CD4-positive, alpha-beta T cell (primary cell): Measurements from ENCODE around the gene MRPL43. TPM values are rescaled to one million over a fixed set of nuclear protein-coding genes. Genes with fewer than 3 reads are reported as not detected.
A peak's percentile ranks its signal among the peaks of the same experiment; 100 is the strongest.

Experiments used
- ATAC-seq: fragments of 200-7000 bp; cut with Tn5 transposase; one replicate; pipeline ENCODE4 v1.10.0; 2022; ENCODE audit warnings: mild to moderate bottlenecking; ENCODE audit not compliant: poor library complexity
- CTCF ChIA-PET: fragments of 350-600 bp; sonication (Branson Sonifier 250); formaldehyde crosslinking; loops from one replicate; lab custom pipeline; 2021; ENCODE audit warnings: antibody characterized with exemption, inconsistent platforms; lab: Charles Lee
- POLR2A ChIA-PET: fragments of 350-600 bp; sonication (Branson Sonifier 250); formaldehyde crosslinking; loops from one replicate; lab custom pipeline; 2021; ENCODE audit warnings: antibody characterized with exemption, inconsistent platforms; lab: Charles Lee
- DNase-seq, 14 experiments: peaks; one replicate each; pipeline ENCODE4 v3.0.0-alpha.2; 2013 to 2020; ENCODE audit warnings: mixed read lengths in 2 of 14
- H3K27ac ChIP-seq, 2 donors: one replicate each; pipeline versions ENCODE4 v1.5.1 to v1.7.0; 2013; ENCODE audit warnings: low read length in 2 of 2, low read depth in 1 of 2, mild to moderate bottlenecking in 1 of 2
- H3K27me3 ChIP-seq, 2 experiments: 1 replicate in 1 of 2; 2 replicates in 1 of 2; pipeline versions ENCODE4 v1.6.1 to v1.7.0; 2013; ENCODE audit warnings: low read length in 2 of 2, control low read depth in 1 of 2, mild to moderate bottlenecking in 1 of 2, moderate library complexity in 1 of 2; ENCODE audit not compliant: insufficient read depth in 2 of 2, control insufficient read depth in 1 of 2
- H3K36me3 ChIP-seq: one replicate; pipeline ENCODE4 v1.6.1; 2013; ENCODE audit warnings: low read length, control low read depth; ENCODE audit not compliant: insufficient read depth
- H3K4me1 ChIP-seq: one replicate; pipeline ENCODE4 v1.6.1; 2013; ENCODE audit warnings: low read length, control low read depth; ENCODE audit not compliant: insufficient read depth
- H3K4me3 ChIP-seq: one replicate; pipeline ENCODE4 v1.5.1; 2013; ENCODE audit warnings: mild to moderate bottlenecking, low read length, moderate library complexity
- H3K9me3 ChIP-seq, 2 experiments: 1 replicate in 1 of 2; 2 replicates in 1 of 2; pipeline versions ENCODE4 v1.6.1 to v1.7.0; 2013; ENCODE audit warnings: low read length in 2 of 2, mild to moderate bottlenecking in 2 of 2, control low read depth in 1 of 2, moderate library complexity in 1 of 2; ENCODE audit not compliant: control insufficient read depth in 1 of 2, insufficient read depth in 1 of 2
- H3K27ac Mint-ChIP-seq: one replicate; pipeline ENCODE4 v1.8.0; 2020; ENCODE audit warnings: mixed read lengths
- H3K27me3 Mint-ChIP-seq: one replicate; pipeline ENCODE4 v1.8.0; 2021; ENCODE audit warnings: mixed read lengths
- H3K36me3 Mint-ChIP-seq: one replicate; pipeline ENCODE4 v1.8.0; 2021; ENCODE audit warnings: low read depth, mixed read lengths
- H3K4me1 Mint-ChIP-seq: one replicate; pipeline ENCODE4 v1.8.0; 2021; ENCODE audit warnings: low read depth, mixed read lengths
- H3K4me3 Mint-ChIP-seq: one replicate; pipeline ENCODE4 v1.8.0; 2020; ENCODE audit warnings: mild to moderate bottlenecking, mixed read lengths
- H3K9me3 Mint-ChIP-seq: one replicate; pipeline ENCODE4 v1.8.0; 2020; ENCODE audit warnings: mixed read lengths
- intact Hi-C, 2 experiments: fragments of 100-400 bp; cut with DNase I in 1 of 2; cut with micrococcal nuclease in 1 of 2; formaldehyde crosslinking; loops; one replicate each; pipeline versions ENCODE4 v1.15.1 to v1.9.0; 2023 to 2025; cut with DNase I, micrococcal nuclease
- total RNA-seq, 174 experiments: library from RNA in 2 of 174; stranded (reverse) in 2 of 174; gene quantifications; one replicate each; pipeline ENCODE4 v1.2.3 and lab custom pipeline; 2021 to 2026
- TF ChIP-seq, protein P1 (sequence below): fragments of 200-600 bp; IDR thresholded peaks from one replicate; pipeline ENCODE4 v1.8.0; 2022; ENCODE audit warnings: antibody characterized with exemption, mild to moderate bottlenecking

Gene MRPL43
- total RNA-seq, 2 experiments from 2014 or later: 28.5 to 31.0 TPM

DNA sequence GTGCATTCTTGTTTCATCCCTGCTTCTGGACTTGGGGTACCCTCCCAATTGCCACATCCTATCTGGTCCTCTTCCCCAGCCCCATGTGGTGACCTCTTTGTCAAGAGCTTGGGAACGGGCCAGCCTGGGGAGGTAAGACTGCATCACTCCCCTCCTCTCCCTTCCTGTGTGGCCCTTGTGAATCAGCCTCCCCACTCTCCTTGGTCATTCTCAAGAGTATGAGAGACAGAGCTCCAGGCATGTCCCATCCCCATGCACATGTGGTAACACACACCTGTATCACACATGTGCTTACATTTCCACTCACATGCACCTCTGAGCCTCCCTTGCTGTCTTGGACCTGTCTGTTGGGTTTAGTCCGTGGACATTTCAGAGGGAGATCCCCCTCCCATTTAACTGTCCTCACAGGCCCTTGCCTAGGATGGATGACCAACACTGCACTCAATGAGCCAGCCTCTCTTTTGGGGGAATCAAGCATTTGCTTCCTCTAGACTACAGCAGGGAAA, 2.6 kb downstream of the MRPL43 start:
- Mint-ChIP-seq H3K27ac (no peak overlapping the region), H3K36me3 (peaks cover 71% of the 10 kb centered on the region), H3K4me1 (peaks cover 17% of the 10 kb centered on the region), H3K4me3 (peak overlapping the region; percentile 11), H3K9me3 (no peaks in the 10 kb centered on the region), H3K27me3 (no peaks in the 10 kb centered on the region)
- intact Hi-C loops: loop anchor here in 1 of 2 experiments (5.0 kb wide), 1 partner anchor 447 kb away; the partner anchor contains the start of gene HIF1AN
- no peak for DNase-seq
- H3K9me3 ChIP-seq: no peaks in the 10 kb centered on the region
- ChIA-PET POLR2A (interaction anchor here (0.8 to 4.7 kb wide), 2 partner anchors 13 to 15 kb away, joined by 3 to 34 read pairs; partner anchors contain the start of gene LZTS2), CTCF (no interaction called here)
- H3K4me1 ChIP-seq: peaks cover 35% of the 10 kb centered on the region
- TF ChIP-seq, protein P1, sequence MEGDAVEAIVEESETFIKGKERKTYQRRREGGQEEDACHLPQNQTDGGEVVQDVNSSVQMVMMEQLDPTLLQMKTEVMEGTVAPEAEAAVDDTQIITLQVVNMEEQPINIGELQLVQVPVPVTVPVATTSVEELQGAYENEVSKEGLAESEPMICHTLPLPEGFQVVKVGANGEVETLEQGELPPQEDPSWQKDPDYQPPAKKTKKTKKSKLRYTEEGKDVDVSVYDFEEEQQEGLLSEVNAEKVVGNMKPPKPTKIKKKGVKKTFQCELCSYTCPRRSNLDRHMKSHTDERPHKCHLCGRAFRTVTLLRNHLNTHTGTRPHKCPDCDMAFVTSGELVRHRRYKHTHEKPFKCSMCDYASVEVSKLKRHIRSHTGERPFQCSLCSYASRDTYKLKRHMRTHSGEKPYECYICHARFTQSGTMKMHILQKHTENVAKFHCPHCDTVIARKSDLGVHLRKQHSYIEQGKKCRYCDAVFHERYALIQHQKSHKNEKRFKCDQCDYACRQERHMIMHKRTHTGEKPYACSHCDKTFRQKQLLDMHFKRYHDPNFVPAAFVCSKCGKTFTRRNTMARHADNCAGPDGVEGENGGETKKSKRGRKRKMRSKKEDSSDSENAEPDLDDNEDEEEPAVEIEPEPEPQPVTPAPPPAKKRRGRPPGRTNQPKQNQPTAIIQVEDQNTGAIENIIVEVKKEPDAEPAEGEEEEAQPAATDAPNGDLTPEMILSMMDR: no peak
- no peak overlapping the region for H3K4me3 ChIP-seq
- no peaks in the 10 kb centered on the region for H3K27me3 ChIP-seq
- no peak for ATAC-seq
- peaks cover 50% of the 10 kb centered on the region for H3K36me3 ChIP-seq
- no peak overlapping the region for H3K27ac ChIP-seq

DNA sequence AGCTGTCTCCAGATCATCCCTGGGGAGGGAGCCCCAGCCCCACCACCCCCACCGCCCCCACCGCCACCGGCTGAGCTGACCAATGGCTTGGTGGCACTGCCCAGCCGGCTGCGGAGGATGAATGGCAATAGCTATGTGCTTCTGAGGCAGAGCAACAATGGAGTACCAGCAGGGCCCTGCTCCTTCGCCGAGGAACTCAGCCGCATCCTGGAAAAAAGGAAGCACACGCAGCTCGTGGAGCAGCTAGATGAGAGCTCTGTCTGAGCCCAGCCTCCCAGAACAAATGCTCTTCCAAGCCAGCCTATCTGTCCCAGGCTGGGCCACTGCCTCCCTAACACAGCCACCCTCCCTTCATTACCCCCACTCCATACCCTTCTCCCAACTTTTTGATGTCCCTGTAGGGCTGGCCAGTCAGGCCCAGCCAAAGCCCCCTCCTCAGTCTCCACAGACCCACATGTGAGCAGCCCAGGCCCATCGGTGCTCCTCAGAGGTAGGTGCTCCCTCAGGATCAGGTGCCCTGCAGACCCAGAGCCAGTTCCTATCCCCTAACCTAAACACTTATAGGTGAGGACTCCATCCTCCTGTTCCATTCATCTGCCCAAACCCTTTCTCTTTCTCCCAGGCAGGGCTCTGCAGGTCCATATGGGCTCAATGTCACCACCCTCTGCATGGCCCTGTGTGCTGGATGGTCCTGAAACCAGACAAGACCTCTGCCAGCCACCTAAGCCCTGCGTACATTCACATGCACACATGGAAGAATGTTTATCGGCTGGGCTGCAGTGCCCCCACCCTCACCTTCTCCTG, 3.2 kb downstream of the MRPL43 start:
- CTCF ChIA-PET: no interaction called here

GRCh38 chr10:100982916-100983830, 4.1 kb downstream of the MRPL43 start:
- ATAC-seq: no peak
- intact Hi-C loops: no loop called here
- peaks cover 17% of the 10 kb centered on the region for H3K4me1 Mint-ChIP-seq
- ChIA-PET CTCF (no interaction called here), POLR2A (interaction anchor here (0.7 kb wide), 1 partner anchor 29 kb away, joined by 3 read pairs; no protein-coding TSS in a partner anchor)
- Histone ChIP-seq H3K4me3 (no peak overlapping the region), H3K27ac (no peak overlapping the region), H3K27me3 (no peaks in the 10 kb centered on the region), H3K9me3 (no peaks in the 10 kb centered on the region), H3K36me3 (peaks cover 42% of the 10 kb centered on the region), H3K4me1 (peaks cover 19% of the 10 kb centered on the region)
- peak overlapping the region; percentile 63 for H3K4me3 Mint-ChIP-seq
- H3K9me3 Mint-ChIP-seq: no peaks in the 10 kb centered on the region
- H3K27me3 Mint-ChIP-seq: no peaks in the 10 kb centered on the region
- H3K36me3 Mint-ChIP-seq: peaks cover 72% of the 10 kb centered on the region
- H3K27ac Mint-ChIP-seq: no peak overlapping the region
- DNase-seq: peak in 2 of 14 experiments; percentile 13 to 30
- TF ChIP-seq, protein P1: no peak

More for the DNA sequence above, 3.2 kb downstream of the MRPL43 start:
- no peaks in the 10 kb centered on the region for H3K9me3 Mint-ChIP-seq
- peaks cover 17% of the 10 kb centered on the region for H3K4me1 Mint-ChIP-seq
- peaks cover 28% of the 10 kb centered on the region for H3K4me1 ChIP-seq
- peaks cover 46% of the 10 kb centered on the region for H3K36me3 ChIP-seq
- peak in 1 of 14 experiments; percentile 30 for DNase-seq
- no peak for ATAC-seq
- H3K27me3 ChIP-seq: no peaks in the 10 kb centered on the region
- POLR2A ChIA-PET: no interaction called here
- H3K9me3 ChIP-seq: no peaks in the 10 kb centered on the region
- H3K4me3 ChIP-seq: no peak overlapping the region
- intact Hi-C loops: no loop called here
- peak overlapping the region; percentile 42 for H3K27ac Mint-ChIP-seq
- H3K27ac ChIP-seq: no peak overlapping the region
- H3K36me3 Mint-ChIP-seq: peaks cover 70% of the 10 kb centered on the region
- H3K27me3 Mint-ChIP-seq: no peaks in the 10 kb centered on the region
- H3K4me3 Mint-ChIP-seq: peak overlapping the region; percentile 20
- TF ChIP-seq, protein P1: no peak
